ENCODE measurements around the gene TBXA2R.
"Not testable (repeated sequence)": the region's sequence is repeated elsewhere in the genome, so short reads cannot be mapped to it uniquely, and the experiment has no call there.

The TBXA2R gene

DNA sequence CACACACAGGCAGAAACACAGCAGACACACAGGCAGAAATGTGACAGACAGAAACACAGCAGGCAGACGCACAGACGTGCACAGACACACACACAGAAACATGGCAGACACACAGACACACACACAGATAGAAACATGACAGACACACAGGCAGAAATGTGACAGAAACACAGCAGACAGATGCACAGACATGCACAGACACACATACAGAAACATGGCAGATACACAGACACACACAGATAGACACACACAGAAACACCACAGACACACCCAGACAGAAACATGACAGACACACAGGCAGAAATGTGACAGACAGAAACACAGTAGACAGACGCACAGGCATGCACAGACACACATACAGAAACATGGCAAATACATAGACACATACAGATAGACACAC lies 1.3 kb downstream of the TBXA2R start:
- DNase-seq (ENCODE audit: low read depth) = no peak

DNA sequence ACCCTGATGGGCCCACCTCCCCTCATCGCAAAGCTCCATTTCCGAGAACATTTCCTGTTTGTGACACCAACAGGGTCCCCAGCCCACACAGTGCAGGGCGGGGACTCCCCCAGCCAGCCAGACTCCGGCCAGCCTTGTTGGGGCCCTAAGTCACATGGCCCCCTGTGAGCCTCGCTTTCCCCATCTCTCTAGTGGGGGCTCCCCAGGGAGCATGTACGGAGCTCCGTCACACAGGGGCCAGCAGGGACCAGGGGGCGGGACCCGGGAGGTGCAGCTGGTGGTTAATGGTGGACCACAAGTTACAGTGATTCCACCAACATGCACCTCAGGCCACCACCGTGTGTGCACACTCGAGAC lies 1.7 kb downstream of the TBXA2R start:
- DNase-seq (ENCODE audit: low read depth) = no peak

DNA sequence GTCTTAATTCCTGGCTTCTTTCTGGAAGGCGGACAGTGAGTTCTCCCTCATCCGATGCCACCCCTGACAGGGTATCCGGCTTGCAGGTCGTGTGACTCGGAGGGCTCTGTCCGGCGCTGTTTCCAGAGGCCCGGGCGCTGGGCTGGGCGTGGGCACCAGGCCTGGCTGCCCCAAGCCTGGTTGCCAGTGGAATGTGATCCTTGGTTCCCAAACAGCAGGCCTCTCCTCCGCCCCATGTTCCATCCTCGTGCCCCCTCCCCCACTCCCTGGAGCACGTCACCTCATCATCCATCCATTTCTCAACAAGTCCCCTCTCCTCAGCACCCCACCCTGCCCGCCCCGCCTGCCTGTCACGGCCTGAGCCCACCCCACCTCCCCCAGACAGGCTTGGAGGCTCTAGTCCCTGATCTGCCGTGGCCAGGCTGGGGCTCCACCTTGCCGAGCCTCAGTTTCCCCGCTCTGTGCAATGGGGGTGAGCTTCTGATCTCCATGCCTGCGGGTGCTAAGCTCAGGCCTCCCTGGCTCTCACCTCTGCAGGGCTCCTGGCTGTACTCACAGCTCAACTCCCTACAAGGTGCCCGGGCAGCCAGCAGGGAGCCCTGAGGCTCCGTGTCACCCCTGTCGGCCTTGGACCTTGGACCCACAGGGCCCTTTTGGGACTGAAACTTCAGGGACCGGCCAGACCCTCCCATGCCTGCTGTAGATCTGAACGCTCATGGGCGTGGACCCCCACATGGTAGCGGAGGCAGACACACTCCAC lies 2.3 kb downstream of the TBXA2R start:
- DNase-seq (ENCODE audit: low read depth) = no peak

DNA sequence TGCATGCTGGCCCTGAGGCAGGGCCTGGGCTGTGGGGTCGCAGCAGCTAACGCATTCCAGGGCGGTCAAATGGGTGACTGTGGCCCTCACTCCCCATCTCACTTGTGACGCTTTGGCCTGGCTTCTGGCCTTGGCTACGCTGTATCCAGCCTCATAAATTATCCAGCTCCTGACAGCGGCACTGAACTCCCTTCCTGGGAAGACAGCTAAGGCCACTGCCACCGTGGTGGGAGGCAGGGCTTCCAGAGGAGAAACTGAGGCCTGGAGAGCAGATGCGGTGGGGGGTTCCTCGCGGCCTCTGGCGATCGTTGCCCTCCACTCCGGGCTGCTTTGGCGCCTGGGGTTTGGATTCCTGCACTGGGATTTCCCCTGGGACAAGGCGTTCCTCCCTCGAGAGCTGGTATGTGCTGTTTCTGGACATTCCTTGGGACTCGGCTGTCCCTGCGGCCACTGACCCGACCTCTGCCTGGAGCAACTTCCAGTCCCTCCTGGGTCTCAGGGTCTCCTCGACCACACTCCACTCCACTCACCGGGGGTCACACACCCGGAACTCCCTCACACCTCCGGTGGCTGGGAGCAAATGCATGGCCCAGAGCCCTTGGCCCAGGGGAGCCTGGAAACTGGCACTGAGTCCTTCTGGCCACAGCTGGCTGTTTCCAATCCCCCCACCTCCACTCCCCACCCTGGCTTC lies 3.4 kb downstream of the TBXA2R start:
- DNase-seq (ENCODE audit: low read depth) = no peak

DNA sequence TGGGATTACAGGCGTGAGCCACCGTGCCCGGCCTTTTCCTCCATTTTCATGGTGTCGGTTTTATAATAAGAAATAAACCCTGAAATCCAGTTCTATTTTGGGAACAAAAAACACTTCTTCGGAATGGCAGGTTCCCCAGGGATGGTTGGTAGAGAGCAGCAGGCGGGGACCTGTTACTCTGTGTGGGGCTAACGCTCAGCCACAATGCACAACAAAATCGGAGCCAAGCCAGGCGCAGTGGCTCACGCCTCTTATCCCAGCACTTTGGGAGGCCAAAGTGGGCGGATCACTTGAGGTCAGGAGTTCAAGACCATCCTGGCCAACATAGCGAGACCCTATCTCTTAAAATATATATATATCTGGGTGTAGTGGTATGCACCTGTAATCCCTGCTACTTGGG lies 5.7 kb downstream of the TBXA2R start:
- no peak for DNase-seq (ENCODE audit: low read depth)

DNA sequence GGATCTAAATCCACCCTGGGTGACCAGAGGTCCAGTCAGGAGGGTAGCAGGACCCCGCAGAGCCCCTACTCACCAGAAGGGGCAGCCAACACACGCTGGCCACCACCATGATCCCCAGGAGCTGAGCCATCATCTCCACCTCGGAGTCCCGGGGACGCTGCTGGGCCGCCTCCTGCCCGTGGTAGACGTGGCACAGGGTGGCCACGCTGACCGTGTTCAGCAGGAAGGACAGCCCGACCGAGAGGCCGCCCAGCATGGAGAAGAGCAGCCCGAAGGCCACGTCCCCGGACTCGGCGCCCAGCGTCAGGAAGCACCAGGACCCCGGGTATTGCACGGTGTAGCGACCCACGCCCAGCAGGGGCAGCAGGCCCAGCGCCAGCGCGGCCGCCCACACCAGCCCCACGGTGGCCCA lies 6.9 kb downstream of the TBXA2R start:
- DNase-seq (ENCODE audit: low read depth) = no peak

DNA sequence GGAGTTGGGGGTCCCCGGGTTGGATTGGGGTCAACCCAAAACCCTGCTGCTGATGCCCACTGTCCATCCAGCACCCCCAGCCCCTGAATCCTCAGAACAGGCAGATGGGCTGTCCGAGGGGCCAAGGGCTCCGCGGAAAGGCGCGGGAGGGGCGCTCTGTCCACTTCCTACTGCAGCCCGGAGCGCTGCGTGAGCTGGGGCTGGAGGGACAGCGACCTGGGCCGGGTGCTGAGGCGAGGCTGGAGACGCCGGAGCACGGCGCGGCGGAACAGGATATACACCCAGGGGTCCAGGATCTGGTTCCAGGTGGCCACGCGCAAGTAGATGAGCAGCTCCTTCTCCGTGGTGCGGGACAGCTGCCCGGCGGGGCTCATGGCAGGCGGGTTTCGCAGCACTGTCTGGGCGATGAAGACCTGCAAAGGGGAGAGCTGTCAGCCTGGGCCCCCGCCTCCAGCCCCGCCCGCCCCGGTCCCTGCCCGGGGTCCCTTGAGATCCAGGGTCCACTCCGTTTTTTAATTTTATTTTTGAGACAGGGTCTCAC lies 11.1 kb downstream of the TBXA2R start:
- no peak for DNase-seq (ENCODE audit: low read depth)

DNA sequence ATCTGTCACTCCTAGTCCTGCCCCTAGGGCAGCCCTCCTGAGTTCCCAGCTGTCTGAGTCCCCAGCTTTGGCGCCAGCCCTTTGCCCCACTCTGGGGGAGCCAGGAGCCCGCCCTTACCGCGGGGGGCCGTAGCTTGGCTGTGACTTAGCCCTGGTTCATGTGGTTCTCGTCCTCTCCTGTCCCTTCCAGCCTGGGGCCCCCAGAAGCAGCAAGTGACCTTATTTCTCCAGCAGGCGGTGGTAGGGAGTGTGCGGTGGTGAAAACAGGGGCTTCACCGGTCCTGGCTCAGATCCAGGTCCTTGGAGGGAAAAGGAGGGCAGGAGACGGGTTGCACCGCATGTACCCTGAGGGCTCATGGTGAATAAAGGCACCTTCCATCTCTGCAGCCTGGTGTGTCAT lies 13.5 kb downstream of the TBXA2R start:
- no peak for DNase-seq (ENCODE audit: low read depth)

DNA sequence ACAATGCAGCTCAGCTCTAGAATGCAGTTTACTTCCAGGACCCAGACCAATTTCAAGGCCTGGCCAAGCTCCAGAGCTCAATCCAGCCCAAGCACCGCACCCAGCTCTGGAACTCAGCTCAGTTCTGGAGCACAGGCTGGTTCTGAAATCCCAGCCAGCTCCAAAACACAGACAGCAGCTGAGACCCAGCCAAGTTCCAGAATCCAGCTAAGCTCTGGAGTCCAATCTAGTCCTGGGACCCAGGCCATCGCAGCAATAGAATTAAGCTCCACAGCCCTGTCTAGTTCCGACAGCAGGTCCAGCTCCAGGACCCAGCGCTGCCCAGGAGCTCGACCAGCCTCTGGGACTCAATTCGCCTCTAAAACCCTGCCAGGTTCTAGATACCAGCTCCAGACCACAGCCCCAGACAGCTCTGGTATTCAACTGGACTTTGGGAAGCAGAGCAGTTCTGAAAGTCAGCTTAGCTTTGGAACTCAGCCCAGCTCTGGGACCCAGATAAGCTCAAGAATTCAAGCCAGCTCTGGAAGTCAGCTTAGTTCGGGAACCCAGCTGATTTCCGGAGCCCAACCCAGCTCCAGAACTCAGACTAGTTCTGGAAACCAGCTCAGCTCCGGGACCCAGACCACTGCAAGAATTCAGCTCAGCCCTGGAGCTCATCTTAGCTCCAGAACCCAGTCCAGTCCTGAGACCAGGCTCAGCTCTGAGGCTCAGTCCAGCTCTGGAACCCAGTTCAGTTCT lies 14.6 kb downstream of the TBXA2R start:
- DNase-seq (ENCODE audit: low read depth) = no peak

DNA sequence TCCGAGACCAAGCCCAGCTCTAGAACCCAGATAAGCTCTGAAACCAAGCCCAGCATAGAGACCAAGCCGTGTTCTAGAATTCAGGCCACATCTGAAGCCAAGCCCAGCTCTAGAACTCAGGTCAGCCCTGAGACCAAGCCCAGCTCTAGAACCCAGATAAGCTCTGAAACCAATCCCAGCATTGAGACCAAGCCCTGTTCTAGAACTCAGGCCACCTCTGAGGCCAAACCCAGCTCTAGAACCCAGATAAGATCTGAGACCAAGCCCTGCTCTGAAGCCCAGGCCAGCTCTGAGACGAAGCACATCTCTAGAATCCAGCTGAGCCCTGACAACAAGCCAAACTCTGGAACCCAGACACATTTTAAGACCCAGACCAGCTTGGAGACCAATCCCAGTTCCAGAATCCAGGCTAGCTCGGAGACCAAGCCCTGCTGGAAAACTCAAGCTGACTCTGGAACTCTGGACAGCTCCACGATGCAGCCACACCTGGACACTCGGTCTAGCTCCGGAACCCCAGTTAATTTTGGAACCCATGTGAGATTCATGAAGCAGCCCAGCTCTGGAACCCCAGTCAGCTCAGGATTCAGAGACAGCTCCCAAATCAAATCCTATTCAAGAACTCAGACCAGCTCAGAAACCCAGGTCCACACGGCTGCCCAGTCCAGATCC lies 15.6 kb downstream of the TBXA2R start:
- no peak for DNase-seq (ENCODE audit: low read depth)

DNA sequence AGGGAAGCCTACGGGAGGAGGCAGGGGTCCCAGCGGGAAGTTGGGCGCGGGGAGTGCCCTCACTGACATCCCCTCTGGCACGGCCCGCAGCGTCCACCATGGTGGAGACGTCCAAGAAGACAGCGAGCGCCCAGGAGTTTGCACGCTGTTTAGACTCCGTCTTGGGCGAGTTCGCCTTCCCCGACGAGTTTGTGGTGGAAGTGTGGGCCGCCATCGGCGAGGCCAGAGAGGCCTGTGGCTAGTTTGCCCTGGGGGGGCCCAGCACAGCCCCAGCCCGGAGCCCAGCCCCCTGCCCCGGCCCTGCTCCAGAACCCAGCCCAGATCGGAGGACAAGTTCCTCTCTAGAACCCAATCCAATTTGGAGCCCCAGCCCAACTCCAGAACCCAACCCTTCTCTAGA lies 16.7 kb downstream of the TBXA2R start:
- DNase-seq (ENCODE audit: low read depth) = no peak

DNA sequence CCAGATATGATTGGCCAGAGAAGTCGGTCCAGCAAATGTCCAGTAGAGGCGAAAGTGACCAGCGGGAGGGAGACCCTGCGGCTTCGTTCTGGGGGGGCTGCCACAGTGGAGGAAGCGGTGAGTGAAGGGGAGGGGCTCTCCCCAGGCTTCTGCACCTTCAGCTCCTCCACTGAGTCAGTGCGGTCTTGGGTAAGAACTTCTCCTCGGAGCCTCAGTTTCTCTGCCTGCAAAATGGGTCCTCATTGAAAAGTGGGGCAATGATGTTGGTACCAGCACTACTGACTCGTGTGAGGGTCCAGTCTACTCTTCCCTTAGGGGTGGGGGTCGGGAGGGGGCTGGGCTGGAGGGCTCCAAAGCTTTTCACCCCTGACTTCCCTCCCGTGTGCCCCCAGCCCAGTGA lies 17.2 kb downstream of the TBXA2R start:
- DNase-seq (ENCODE audit: low read depth) = no peak

DNA sequence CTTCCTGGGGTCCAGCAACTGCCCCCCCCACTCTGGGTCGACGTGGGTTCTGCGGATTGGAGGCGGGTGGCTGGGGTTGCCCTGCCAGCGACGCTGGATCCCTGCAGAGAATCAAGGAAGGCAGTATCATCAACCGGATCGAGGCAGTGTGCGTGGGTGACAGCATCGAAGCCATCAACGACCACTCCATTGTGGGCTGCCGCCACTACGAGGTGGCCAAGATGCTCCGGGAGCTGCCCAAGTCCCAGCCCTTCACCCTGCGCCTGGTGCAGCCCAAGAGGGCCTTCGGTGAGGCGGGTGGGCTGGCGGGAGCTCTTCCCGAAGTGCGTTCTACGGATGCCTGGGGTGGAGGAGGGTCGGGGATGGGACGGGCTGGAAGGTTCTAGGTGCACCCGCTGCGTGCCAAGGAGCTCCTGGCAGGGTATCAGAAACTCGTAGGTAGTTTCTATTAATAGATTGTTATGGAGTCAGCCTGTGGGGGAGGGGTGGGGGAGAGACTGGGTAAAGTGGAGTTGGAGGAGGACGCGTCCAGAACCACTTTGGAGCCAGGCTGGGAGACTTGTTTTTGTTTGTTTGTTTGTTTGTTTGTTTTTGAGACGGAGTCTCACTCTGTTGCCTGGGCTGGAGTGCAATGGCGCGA lies 19.8 kb downstream of the TBXA2R start:
- no peak for DNase-seq (ENCODE audit: low read depth)

DNA sequence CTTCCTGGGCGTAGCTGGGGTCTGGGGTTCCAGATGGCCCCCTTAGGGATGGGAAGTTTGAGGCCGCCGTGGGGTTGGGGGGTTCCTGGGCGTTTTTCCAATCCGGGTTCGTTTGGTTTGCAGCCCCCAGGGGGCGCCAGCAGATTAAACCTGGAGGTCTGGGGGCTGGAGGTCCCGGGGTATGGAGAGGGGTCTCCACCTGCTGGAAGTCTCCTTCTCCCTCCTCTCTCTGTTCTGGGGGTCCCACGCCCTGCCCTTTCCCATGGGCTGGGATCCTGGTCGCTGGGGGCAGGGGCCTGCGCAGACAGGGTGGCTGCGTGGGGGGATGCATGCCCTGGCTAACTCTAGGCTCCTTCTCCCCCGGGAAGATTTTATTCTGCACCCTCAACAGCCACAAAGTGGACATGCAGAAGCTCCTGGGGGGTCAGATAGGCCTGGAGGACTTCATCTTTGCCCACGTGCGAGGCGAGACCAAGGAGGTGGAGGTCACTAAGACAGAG lies 20.5 kb downstream of the TBXA2R start:
- no peak for DNase-seq (ENCODE audit: low read depth)

DNA sequence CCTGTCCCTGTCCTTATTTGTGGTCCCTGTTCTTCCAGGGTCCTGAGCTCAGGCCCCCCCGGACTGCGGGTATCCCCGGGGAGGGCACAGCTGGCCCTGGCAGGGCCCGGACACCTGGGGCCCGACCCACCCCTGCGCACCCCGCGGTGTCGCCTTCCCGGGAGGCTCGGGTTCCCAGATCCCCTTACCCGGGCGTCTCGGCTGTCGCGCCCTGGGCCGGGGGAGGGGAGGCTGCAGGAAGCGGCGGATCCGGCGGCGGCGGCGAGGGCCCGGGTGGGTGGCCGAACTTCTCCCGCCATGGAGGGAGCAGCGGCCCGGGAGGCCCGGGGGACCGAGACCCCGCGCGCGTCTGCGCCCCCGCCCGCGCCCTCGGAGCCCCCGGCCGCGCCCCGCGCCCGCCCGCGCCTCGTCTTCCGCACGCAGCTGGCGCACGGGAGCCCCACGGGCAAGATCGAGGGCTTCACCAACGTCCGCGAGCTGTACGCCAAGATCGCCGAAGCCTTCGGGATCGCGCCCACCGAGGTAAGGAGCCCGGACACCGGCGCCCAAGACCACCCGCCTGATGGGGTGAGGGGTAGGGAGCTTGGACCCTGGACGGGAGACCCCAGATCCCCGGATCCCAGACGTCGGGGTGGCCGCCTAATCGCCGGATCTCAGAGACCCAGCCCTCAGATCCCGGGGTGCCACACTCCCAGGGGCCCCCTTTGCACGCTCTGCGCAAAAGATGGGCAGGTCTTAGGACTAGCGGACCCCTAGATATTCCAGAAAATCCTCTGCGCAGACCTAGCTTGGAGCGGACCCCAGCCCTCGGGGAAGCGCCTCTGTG lies 21.2 kb downstream of the TBXA2R start, which contains the start of gene GIPC3:
TSS of gene GIPC3 (plus strand) at position 178 of the 826 bp plus-strand sequence. CDS start at position 298, 120 bp downstream.
- no peak for DNase-seq (ENCODE audit: low read depth)

DNA sequence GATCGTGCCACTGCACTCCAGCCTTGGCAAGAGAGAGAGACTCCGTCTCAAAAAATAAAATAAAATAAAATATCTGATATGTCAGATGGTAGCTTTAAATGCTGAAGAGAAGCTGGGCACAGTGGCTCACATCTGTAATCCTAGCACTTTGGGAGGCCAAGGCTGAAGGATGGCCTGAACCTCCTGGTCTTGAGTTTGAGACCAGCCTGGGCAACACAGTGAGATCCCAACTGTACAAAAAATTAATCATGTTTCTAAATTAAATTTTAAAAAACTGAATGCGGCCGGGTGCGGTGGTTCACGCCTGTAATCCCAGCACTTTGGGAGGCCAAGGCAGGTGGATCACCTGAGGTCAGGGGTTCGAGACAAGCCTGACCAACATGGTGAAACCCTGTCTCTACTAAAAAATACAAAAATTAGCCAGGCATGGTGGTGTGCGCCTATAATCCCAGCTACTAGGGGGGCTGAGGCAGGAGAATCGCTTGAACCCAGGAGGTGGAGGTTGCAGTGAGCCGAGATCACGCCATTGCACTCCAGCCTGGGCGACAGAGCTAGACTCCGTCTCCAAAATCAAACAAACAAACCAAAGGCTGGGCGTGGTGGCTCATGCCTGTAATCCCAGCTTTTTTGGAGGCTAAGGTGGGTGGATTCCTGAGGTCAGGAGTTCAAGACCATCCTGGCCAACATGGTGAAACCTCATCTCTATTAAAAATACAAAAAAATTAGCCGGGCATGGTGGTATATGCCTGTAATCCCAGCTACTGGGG lies 22.5 kb downstream of the TBXA2R start:
- DNase-seq (ENCODE audit: low read depth) = not testable (repeated sequence)

DNA sequence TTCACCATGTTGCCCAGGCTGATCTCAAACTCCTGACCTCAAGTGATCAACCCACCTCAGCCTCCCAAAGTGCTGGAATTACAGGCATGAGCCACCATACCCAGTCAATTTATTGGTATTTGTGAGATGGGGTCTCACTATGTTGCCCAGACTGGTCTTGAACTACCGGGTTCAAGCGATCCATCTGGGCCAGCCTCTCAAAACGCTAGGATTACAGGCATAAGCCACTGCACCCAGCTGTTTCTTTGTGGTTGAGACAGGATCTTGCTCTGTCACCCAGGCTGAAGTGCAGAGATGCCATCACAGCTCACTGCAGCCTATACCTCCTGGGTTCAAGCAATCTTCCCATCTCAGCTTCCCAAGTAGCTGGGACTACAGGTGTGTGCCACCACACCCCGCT lies 24.9 kb downstream of the TBXA2R start:
- DNase-seq (ENCODE audit: low read depth) = not testable (repeated sequence)

DNA sequence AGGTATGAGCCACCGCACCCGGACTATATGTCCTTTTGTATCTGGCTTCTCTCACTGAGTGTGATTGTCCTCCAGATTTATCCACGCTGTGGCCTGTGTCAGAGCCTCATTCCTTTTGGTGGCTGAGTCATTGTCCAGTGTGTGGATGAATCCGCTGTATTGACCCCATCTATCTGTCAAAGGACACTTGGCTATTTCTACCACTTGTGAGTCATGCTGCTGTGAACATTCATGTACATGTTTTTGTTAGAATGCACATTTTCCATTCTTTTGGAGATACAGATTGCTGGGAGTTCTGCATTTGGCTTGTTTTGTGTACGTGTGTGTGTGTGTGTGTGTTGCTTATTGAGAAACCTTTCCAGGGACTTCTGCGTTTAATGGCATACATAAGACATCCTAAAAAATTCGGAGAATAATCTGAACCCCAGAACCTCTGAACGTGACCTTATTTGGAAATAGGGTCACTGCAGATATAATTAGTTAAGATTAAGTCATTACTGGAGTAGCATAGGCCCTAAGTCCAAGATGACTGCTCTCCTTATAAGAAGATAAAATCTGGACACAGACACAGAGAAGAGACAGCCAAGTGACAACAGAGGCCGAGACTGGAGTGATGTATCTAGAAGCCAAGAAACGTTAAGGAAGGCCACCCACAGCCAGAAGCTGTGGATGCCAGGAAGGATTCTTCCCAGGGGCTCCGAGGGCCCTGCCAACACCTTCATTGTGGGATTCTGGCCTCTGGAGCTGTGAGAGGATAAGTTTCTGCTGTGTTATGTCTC lies 26.3 kb downstream of the TBXA2R start:
- DNase-seq (ENCODE audit: low read depth) = peak; percentile 78

DNA sequence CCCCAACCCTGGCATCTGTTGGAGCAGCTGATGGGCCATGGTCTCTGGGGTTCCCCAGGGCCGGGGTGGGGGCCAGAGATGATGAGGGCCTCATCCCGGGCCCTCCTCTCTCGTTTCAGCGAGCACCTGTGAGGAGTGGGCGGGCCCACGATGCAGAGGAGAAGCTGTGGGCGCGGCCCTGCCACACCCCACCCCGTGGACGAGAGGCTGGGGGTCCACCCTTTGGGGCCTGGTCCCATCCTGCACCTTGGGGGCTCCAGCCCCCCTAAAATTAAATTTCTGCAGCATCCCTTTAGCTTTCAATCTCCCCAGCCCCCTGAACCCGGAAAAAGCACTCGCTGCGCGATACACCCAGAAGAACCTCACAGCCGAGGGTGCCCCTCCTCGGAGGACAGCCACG lies 28.3 kb downstream of the TBXA2R start:
- DNase-seq (ENCODE audit: low read depth) = no peak
